ENCODE results near the gene ZCCHC13. TPM values are rescaled to one million over a fixed set of nuclear protein-coding genes. Genes with fewer than 3 reads are reported as not detected.

ZCCHC13 gene
- total and polyA plus RNA-seq, 2 of the 8 experiments (the other 6 are each of a cell fraction or from before 2014, with no cell fraction given): not detected

GRCh38 chrX:74277320-74277719 is 26.7 kb upstream of the ZCCHC13 start:
- H3K18ac ChIP-seq (ENCODE audit: extremely low read depth, low read length): no peak overlapping the region
- H3K4me3 ChIP-seq (ENCODE audit: extremely low read depth in 1 of 4, insufficient read depth in 2 of 4, low read depth in 3 of 4, low read length in 4 of 4): no peak overlapping the region
- H3K4me1 ChIP-seq (replicated peaks in 1 of 4; ENCODE audit: control insufficient read depth in 3 of 4, insufficient read depth in 4 of 4, low read length in 3 of 4): peaks cover 1 to 3% (median 2%) of the 10 kb centered on the region in 4 experiments; a peak in 3 of 7 replicates
- H4K5ac ChIP-seq (ENCODE audit: insufficient read length, low read depth, low read length): no peak overlapping the region
- no peak overlapping the region for H2AK5ac ChIP-seq (ENCODE audit: low read depth, low read length)
- H3K36me3 ChIP-seq (ENCODE audit: control insufficient read depth in 2 of 4, insufficient read depth in 4 of 4, low read length in 3 of 4): peaks cover 0 to 76% (median 38%) of the 10 kb centered on the region in 4 experiments; a peak in 7 of 8 replicates
- no peaks in the 10 kb centered on the region for H3K79me1 ChIP-seq (ENCODE audit: low read depth, low read length)
- no peak overlapping the region for H4K91ac ChIP-seq (replicated peaks; ENCODE audit: insufficient read length, low read length)
- ChIA-PET CTCF (ENCODE audit: partially characterized antibody) (no interaction called here), POLR2A (ENCODE audit: partially characterized antibody) (interaction anchor here (1.6 to 5.4 kb wide), 5 partner anchors 8 to 15 kb away, joined by 5 to 22 read pairs (median 9); no protein-coding TSS in a partner anchor)
- no peak overlapping the region for H3K4ac ChIP-seq (replicated peaks; ENCODE audit: insufficient read length, low read depth, low read length)
- no peak overlapping the region for H3K56ac ChIP-seq (replicated peaks; ENCODE audit: insufficient read length, low read depth, low read length)
- H2BK5ac ChIP-seq (ENCODE audit: low read depth, low read length): no peak overlapping the region
- H3K23me2 ChIP-seq (ENCODE audit: low read depth, low read length): no peaks in the 10 kb centered on the region
- H3K9ac ChIP-seq (replicated peaks in 1 of 4; ENCODE audit: extremely low read depth in 1 of 4, low read depth in 3 of 4, low read length in 3 of 4): no peak overlapping the region
- H2BK20ac ChIP-seq (ENCODE audit: low read length): no peak overlapping the region
- H3K27ac ChIP-seq (ENCODE audit: low read depth, low read length): no peak overlapping the region
- H3K14ac ChIP-seq (ENCODE audit: insufficient read length): no peak overlapping the region
- no peak for DNase-seq (ENCODE audit: low read depth in 1 of 2, low spot score in 2 of 2)
- peaks cover 0 to 16% of the 10 kb centered on the region in 2 experiments; a peak in 2 of 4 replicates for H3K79me2 ChIP-seq (ENCODE audit: control insufficient read depth in 1 of 2, insufficient read depth in 2 of 2, low read length in 2 of 2)
- H2BK120ac ChIP-seq (replicated peaks; ENCODE audit: low read depth, low read length): no peak overlapping the region
- TF ChIP-seq POLR2A (IDR thresholded peaks at IDR 0.05; ENCODE audit: control extremely low read depth in 1 of 2, low read depth in 2 of 2, low read length in 2 of 2) (no peak), EZH2 (IDR thresholded peaks at IDR 0.05; ENCODE audit: low read depth, low read length, severe bottlenecking) (no peak), SIN3A (conservative IDR thresholded peaks at IDR 0.05 in 1 of 2, IDR thresholded peaks at IDR 0.05 in 1 of 2; ENCODE audit: low read depth in 1 of 2, low read length in 2 of 2) (no peak), YY1 (IDR thresholded peaks at IDR 0.05; ENCODE audit: low read depth, low read length) (no peak), POU5F1 (IDR thresholded peaks at IDR 0.05; ENCODE audit: low read depth, low read length) (no peak), RAD21 (IDR thresholded peaks at IDR 0.05 in 1 of 2, conservative IDR thresholded peaks at IDR 0.05 in 1 of 2; ENCODE audit: low read depth in 2 of 2, low read length in 2 of 2) (no peak), CHD2 (IDR thresholded peaks at IDR 0.05; ENCODE audit: low read length) (no peak)
- TF ChIP-seq, protein P1, sequence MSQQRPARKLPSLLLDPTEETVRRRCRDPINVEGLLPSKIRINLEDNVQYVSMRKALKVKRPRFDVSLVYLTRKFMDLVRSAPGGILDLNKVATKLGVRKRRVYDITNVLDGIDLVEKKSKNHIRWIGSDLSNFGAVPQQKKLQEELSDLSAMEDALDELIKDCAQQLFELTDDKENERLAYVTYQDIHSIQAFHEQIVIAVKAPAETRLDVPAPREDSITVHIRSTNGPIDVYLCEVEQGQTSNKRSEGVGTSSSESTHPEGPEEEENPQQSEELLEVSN (IDR thresholded peaks at IDR 0.05): no peak
- no peaks in the 10 kb centered on the region for H4K20me1 ChIP-seq (replicated peaks in 1 of 2; ENCODE audit: control insufficient read depth in 1 of 2, insufficient read depth in 2 of 2, low read length in 2 of 2)
- H4K8ac ChIP-seq (ENCODE audit: extremely low read depth, insufficient read depth, low read length): no peak overlapping the region
- no peak overlapping the region for H2BK12ac ChIP-seq (ENCODE audit: low read depth, low read length)
- H3K27me3 ChIP-seq (replicated peaks in 1 of 4; ENCODE audit: control insufficient read depth in 3 of 4, extremely low read depth in 1 of 4, insufficient read depth in 3 of 4, low read length in 3 of 4): no peaks in the 10 kb centered on the region
- H2BK15ac ChIP-seq (ENCODE audit: low read length): no peak overlapping the region
- no peak for FAIRE-seq
- WGBS, 2 experiments (ENCODE audit: extremely low coverage in 1 of 2, insufficient coverage in 1 of 2, insufficient read length in 1 of 2, insufficient replicate concordance in 2 of 2, low coverage in 1 of 2, low lambda C conversion rate in 2 of 2, missing lambda C conversion rate in 1 of 2): 86% methylated on average over 2 of the region's 3 CpGs; no CpG with 5 or more reads in 1 of the 2 experiments
- H3K4me2 ChIP-seq (ENCODE audit: insufficient read depth in 1 of 2, low read depth in 2 of 2, low read length in 2 of 2): no peak overlapping the region
- H3K23ac ChIP-seq (ENCODE audit: insufficient read length): no peak overlapping the region
- H3K9me3 ChIP-seq (ENCODE audit: insufficient read depth in 2 of 2, low read depth in 1 of 2, low read length in 1 of 2): no peaks in the 10 kb centered on the region
- no peak overlapping the region for H2AFZ ChIP-seq (ENCODE audit: low read length)
